ENCODE results near the gene SCGB1A1. TPM values are rescaled to one million over a fixed set of nuclear protein-coding genes. Genes with fewer than 3 reads are reported as not detected.

The SCGB1A1 gene
- polyA plus RNA-seq, 1 donor from 2014 or later = not detected

DNA sequence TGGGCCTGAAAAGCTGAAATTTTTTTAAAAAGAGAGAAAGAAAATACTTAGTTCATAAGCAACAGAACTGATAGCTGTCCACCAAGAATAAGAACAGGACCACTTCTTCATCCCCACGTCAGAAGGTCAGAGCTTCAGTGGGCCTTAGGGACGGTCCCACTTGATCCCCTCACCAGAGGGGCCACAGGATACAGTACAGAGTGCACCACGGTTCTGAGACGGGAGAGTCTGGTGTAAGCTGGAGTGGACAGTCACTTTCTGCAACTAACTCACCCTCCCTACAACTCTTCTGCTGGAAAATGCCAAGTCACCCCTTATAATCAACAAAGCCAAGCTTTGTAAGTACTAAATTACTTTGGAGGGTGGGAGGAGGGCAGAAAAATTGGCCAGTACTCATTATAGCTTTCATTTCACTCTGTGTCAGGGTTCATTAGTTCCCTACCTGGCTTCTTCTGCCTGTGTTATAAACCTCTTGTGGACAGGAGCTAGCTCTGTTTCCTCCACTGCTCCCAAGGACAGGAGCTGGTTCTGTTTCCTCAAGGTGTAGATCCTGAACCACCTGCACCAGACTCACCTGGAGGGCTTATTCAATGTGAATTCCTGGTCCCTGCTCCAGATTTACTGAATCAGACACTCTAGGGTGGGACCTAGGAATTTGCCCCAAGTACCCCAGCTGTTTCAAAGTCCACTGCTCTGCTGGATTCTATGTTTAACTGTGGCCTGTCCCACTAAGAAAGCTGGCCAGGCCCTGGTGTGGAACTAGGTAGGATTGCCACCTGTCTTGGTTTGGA is 39.6 kb downstream of the SCGB1A1 start:
- no peak overlapping the region for H3K4me3 ChIP-seq (ENCODE audit: low read length)

DNA sequence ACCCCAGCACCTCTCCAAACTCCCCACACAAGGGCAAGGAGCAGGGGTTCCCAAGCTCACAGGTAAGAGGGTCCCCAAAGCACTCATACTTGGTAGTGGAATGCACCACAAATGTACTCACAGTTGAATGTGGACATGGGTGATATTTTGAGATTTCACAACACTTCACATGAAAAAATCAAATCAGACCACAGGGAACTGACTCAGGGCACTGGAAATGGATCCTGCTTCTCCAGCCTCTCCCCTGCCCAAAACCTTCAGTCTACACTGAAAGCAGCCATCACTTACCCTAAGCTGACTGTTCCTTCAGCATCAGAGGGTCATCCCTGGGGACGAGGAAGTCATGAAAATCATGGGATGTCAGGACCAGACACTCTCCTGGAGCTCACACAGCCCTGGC is 40.2 kb downstream of the SCGB1A1 start:
- Histone ChIP-seq H3K9me3 (ENCODE audit: low read length) (no peaks in the 10 kb centered on the region), H3K9me2 (ENCODE audit: insufficient read depth, low read length) (no peaks in the 10 kb centered on the region), H3F3A (ENCODE audit: insufficient read depth, low read length, poor library complexity, severe bottlenecking) (no peaks in the 10 kb centered on the region), H3K4me2 (ENCODE audit: low read length) (no peak overlapping the region), H4K20me1 (ENCODE audit: insufficient read depth) (no peaks in the 10 kb centered on the region), H3K36me3 (ENCODE audit: insufficient read depth, low read length) (no peaks in the 10 kb centered on the region), H3K79me2 (replicated peaks; ENCODE audit: insufficient read depth, low read length) (no peaks in the 10 kb centered on the region), H2AFZ (ENCODE audit: low read depth, low read length) (no peak overlapping the region), H3K27me3 (ENCODE audit: insufficient read depth, low read depth, low read length) (no peaks in the 10 kb centered on the region), H3K9ac (ENCODE audit: low read length) (no peak overlapping the region), H3K4me3 (ENCODE audit: low read length) (no peak overlapping the region), H3K27ac (ENCODE audit: low read length) (no peak overlapping the region)
- TF ChIP-seq MXI1 (conservative IDR thresholded peaks at IDR 0.05; ENCODE audit: poor library complexity, severe bottlenecking) = no peak
- TF ChIP-seq, protein P1, sequence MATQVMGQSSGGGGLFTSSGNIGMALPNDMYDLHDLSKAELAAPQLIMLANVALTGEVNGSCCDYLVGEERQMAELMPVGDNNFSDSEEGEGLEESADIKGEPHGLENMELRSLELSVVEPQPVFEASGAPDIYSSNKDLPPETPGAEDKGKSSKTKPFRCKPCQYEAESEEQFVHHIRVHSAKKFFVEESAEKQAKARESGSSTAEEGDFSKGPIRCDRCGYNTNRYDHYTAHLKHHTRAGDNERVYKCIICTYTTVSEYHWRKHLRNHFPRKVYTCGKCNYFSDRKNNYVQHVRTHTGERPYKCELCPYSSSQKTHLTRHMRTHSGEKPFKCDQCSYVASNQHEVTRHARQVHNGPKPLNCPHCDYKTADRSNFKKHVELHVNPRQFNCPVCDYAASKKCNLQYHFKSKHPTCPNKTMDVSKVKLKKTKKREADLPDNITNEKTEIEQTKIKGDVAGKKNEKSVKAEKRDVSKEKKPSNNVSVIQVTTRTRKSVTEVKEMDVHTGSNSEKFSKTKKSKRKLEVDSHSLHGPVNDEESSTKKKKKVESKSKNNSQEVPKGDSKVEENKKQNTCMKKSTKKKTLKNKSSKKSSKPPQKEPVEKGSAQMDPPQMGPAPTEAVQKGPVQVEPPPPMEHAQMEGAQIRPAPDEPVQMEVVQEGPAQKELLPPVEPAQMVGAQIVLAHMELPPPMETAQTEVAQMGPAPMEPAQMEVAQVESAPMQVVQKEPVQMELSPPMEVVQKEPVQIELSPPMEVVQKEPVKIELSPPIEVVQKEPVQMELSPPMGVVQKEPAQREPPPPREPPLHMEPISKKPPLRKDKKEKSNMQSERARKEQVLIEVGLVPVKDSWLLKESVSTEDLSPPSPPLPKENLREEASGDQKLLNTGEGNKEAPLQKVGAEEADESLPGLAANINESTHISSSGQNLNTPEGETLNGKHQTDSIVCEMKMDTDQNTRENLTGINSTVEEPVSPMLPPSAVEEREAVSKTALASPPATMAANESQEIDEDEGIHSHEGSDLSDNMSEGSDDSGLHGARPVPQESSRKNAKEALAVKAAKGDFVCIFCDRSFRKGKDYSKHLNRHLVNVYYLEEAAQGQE (IDR thresholded peaks at IDR 0.05; ENCODE audit: borderline replicate concordance) = no peak
- TF ChIP-seq, protein P2, sequence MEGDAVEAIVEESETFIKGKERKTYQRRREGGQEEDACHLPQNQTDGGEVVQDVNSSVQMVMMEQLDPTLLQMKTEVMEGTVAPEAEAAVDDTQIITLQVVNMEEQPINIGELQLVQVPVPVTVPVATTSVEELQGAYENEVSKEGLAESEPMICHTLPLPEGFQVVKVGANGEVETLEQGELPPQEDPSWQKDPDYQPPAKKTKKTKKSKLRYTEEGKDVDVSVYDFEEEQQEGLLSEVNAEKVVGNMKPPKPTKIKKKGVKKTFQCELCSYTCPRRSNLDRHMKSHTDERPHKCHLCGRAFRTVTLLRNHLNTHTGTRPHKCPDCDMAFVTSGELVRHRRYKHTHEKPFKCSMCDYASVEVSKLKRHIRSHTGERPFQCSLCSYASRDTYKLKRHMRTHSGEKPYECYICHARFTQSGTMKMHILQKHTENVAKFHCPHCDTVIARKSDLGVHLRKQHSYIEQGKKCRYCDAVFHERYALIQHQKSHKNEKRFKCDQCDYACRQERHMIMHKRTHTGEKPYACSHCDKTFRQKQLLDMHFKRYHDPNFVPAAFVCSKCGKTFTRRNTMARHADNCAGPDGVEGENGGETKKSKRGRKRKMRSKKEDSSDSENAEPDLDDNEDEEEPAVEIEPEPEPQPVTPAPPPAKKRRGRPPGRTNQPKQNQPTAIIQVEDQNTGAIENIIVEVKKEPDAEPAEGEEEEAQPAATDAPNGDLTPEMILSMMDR (IDR thresholded peaks at IDR 0.05; ENCODE audit: poor library complexity, severe bottlenecking) = no peak
- no peak for TF ChIP-seq SMC3 (conservative IDR thresholded peaks at IDR 0.05; ENCODE audit: poor library complexity)
- TF ChIP-seq RAD21 (conservative IDR thresholded peaks at IDR 0.05) = no peak
- no peak for TF ChIP-seq EP300 (conservative IDR thresholded peaks at IDR 0.05; ENCODE audit: poor library complexity, severe bottlenecking)
- TF ChIP-seq TAF1 (IDR thresholded peaks at IDR 0.05; ENCODE audit: low read depth) = no peak
- TF ChIP-seq EZH2 (IDR thresholded peaks at IDR 0.05; ENCODE audit: borderline replicate concordance, insufficient read depth, low read length, poor library complexity, severe bottlenecking) = no peak
- no peak for TF ChIP-seq POLR2AphosphoS5 (IDR thresholded peaks at IDR 0.05)

More for the DNA sequence above, 39.6 kb downstream of the SCGB1A1 start:
- Histone ChIP-seq H3K9ac (ENCODE audit: low read length) (no peak overlapping the region), H4K20me1 (ENCODE audit: insufficient read depth) (no peaks in the 10 kb centered on the region), H3K4me2 (ENCODE audit: low read length) (no peak overlapping the region), H3K9me2 (ENCODE audit: insufficient read depth, low read length) (no peaks in the 10 kb centered on the region), H3K27me3 (ENCODE audit: insufficient read depth, low read depth, low read length) (no peaks in the 10 kb centered on the region), H3K9me3 (ENCODE audit: low read length) (no peaks in the 10 kb centered on the region), H2AFZ (ENCODE audit: low read depth, low read length) (no peak overlapping the region), H3F3A (ENCODE audit: insufficient read depth, low read length, poor library complexity, severe bottlenecking) (no peaks in the 10 kb centered on the region), H3K79me2 (replicated peaks; ENCODE audit: insufficient read depth, low read length) (no peaks in the 10 kb centered on the region), H3K27ac (ENCODE audit: low read length) (no peak overlapping the region), H3K36me3 (ENCODE audit: insufficient read depth, low read length) (no peaks in the 10 kb centered on the region)
- TF ChIP-seq MXI1 (conservative IDR thresholded peaks at IDR 0.05; ENCODE audit: poor library complexity, severe bottlenecking) (no peak), TAF1 (IDR thresholded peaks at IDR 0.05; ENCODE audit: low read depth) (no peak), EZH2 (IDR thresholded peaks at IDR 0.05; ENCODE audit: borderline replicate concordance, insufficient read depth, low read length, poor library complexity, severe bottlenecking) (no peak), RAD21 (conservative IDR thresholded peaks at IDR 0.05) (no peak), SMC3 (conservative IDR thresholded peaks at IDR 0.05; ENCODE audit: poor library complexity) (no peak), EP300 (conservative IDR thresholded peaks at IDR 0.05; ENCODE audit: poor library complexity, severe bottlenecking) (no peak), POLR2AphosphoS5 (IDR thresholded peaks at IDR 0.05) (no peak)
- TF ChIP-seq, protein P1 (IDR thresholded peaks at IDR 0.05; ENCODE audit: borderline replicate concordance) = no peak
- TF ChIP-seq, protein P2 (IDR thresholded peaks at IDR 0.05; ENCODE audit: poor library complexity, severe bottlenecking) = no peak

Measured in neural cell (in vitro differentiated cells).